ENCODE data around the gene RRH.
A peak's percentile ranks its signal among the peaks of the same experiment; 100 is the strongest.

The RRH gene

DNA sequence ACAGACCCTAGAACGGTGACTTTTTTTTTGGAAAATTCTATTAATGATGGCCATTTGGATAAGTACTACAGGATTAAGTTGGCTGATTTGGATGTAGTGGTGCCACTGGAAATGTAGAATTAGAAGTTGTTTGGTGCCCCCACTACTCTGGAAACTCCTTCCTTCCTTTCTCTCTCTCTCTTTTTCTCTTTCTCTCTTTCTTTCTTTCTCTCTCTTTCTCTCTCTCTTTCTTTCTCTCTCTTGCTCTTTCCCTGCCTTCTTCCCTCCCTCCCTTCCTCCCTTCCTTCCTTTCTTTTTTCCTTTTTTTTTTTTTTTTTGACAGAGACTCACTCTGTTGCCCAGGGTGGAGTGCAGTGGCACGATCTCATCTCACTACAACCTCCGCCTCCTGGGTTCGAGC, 9.5 kb upstream of the RRH start:
- TF ChIP-seq, protein P1, sequence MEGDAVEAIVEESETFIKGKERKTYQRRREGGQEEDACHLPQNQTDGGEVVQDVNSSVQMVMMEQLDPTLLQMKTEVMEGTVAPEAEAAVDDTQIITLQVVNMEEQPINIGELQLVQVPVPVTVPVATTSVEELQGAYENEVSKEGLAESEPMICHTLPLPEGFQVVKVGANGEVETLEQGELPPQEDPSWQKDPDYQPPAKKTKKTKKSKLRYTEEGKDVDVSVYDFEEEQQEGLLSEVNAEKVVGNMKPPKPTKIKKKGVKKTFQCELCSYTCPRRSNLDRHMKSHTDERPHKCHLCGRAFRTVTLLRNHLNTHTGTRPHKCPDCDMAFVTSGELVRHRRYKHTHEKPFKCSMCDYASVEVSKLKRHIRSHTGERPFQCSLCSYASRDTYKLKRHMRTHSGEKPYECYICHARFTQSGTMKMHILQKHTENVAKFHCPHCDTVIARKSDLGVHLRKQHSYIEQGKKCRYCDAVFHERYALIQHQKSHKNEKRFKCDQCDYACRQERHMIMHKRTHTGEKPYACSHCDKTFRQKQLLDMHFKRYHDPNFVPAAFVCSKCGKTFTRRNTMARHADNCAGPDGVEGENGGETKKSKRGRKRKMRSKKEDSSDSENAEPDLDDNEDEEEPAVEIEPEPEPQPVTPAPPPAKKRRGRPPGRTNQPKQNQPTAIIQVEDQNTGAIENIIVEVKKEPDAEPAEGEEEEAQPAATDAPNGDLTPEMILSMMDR (conservative IDR thresholded peaks at IDR 0.05) = no peak
- H3K27ac ChIP-seq = no peak overlapping the region

DNA sequence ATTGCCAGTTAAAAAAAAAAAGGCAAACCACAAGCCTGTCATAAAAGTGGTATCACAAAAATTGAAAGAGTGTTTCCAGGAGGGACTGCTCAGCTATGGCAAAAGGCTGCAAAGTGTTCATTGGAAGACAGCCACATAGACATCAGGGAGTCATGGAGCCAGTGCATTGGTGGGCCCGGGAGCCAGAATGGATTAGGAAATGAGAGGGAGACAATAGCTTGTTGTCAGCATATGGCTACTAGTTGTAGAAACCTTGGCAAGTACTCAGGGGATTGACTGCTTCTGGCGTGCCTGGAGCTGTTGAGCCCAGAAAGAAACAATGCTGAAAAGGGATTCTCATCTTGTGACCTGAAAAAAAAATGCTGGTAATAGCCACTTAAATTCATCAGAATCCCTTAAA, 7.2 kb upstream of the RRH start:
- no peak overlapping the region for H3K27ac ChIP-seq

DNA sequence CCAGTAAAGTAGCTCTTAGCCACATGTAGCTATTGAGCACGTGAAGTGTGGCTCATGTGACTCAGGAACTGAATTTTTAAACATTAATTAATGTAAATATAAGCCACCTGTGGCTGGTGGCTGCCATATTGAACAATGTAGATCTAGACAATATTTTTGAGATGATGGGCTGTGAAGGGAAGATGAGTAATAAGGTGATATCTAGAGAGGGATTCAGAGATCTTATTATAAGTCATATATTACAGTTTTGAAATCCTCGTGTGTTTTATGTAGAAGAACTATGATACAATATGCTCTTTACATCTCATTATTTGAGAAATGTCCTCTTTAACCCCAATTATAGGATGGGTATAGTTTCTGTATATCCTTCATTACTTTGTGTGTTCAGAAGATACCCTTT, 6.6 kb upstream of the RRH start:
- TF ChIP-seq, protein P1 (conservative IDR thresholded peaks at IDR 0.05) = no peak
- H3K27ac ChIP-seq = no peak overlapping the region

More for the DNA sequence above, 7.2 kb upstream of the RRH start:
- TF ChIP-seq, protein P1 (conservative IDR thresholded peaks at IDR 0.05) = no peak

DNA sequence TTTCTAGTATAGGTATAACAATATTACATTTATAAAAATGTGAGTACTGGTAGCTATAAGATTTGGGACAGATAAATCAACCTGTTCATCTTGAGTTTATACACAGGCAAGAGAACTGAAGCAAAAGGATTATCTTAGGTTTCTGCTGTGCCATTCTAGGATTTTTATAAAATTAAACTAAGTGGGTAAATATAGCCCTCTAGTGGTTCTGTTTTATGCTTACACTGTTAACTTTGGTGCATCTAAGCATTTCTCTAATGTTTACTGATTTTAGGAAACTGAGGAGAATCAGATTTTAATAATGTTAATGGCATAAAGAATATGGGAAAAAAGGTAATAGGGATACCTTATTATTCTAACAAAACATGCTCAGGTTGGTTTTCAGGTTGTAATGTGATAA, 1.1 kb upstream of the RRH start:
- H3K27ac ChIP-seq = no peak overlapping the region
- TF ChIP-seq, protein P1 (conservative IDR thresholded peaks at IDR 0.05) = peak; percentile 75

DNA sequence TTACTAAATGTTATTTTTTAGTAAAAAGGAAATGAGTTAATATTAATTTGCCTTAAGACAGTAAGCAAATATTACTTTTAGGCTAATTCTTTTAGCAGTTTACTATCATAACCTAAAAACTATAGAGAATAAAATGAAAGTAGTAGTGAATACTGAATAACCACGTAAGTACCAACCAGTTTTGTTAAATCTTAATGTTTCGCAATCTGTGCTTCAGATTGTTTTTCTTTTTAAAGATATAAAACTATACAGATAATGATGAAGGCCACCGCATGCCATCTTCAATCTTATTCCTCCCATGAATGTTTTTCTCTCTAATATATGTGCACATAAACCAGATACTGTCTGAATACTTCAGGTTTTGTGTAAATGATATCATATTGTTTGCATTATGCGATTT, 6.0 kb downstream of the RRH start:
- no peak overlapping the region for H3K27ac ChIP-seq
- TF ChIP-seq, protein P1 (conservative IDR thresholded peaks at IDR 0.05) = no peak

DNA sequence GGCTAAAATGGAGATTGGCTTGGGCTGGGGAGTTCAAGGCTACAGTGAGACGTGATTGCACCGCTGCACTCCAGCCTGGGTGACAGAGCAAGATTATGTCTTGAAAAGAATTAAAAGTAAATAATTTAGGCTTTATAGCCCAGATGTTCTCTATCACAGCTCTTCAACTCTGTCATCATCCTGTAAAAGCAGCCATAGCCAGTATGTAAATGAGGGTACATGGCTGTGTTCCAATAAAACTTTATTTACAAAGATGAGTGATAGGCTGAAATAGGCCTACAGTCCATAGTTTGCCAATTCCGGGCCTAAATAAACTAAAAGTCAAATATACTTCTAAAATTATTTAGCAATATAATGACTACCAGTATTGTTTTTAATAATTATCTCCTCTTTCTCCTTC, 9.2 kb downstream of the RRH start:
- TF ChIP-seq, protein P1 (conservative IDR thresholded peaks at IDR 0.05) = no peak
- no peak overlapping the region for H3K27ac ChIP-seq

DNA sequence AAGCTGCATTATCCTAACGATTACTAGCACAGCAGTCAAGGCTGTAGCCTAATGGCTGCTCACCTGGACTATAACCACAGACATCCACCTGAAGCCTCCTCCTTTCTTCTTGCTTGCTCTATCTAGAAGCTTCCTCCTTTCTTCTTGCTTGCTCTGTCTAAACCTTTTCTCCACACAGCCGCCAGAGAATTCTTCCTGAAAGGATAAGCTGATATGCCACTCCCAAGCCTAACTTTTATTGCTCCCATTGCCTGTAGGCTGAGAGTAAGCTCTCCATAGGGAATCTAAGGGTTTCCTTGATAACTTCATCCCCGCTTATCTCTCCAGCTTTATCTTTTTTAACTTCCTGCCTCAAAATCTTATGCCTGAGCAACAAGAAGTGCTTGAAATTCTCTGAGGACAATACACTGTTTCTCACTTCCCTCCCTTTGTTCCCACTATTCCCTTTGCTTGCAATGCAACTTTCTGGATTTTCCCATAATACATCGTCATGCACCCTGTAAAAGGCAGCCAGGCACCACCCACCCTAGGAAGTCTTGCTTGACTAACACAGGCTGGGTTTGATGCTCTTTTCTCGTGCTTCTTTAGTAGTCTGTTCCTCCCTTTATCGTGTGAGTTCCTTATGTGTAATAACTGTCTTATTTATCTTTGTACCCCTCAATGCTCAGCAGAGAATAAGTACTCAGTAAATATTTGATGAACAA, 18.8 kb downstream of the RRH start:
- no peak overlapping the region for H3K27ac ChIP-seq
- TF ChIP-seq, protein P1 (conservative IDR thresholded peaks at IDR 0.05) = no peak

Measured in VCaP (cell line).